LNCaP clone FGC (cell line): Measurements from ENCODE around the gene MOV10L1.

Source experiments
- DNase-seq: peaks from one replicate; pipeline ENCODE4 v3.0.0-alpha.2; 2011; ENCODE audit warnings: low read depth
- H3K4me3 ChIP-seq: 2 replicates; pipeline ENCODE4 v1.5.1; 2011; ENCODE audit warnings: mild to moderate bottlenecking, low read depth, low read length, control low read depth
- TF ChIP-seq, protein P1 (sequence below): IDR thresholded peaks from 2 replicates; pipeline ENCODE4 v1.5.1; 2012; ENCODE audit warnings: mild to moderate bottlenecking; ENCODE audit not compliant: control insufficient read depth, insufficient read depth; ENCODE audit errors: extremely low read depth

MOV10L1 gene

DNA sequence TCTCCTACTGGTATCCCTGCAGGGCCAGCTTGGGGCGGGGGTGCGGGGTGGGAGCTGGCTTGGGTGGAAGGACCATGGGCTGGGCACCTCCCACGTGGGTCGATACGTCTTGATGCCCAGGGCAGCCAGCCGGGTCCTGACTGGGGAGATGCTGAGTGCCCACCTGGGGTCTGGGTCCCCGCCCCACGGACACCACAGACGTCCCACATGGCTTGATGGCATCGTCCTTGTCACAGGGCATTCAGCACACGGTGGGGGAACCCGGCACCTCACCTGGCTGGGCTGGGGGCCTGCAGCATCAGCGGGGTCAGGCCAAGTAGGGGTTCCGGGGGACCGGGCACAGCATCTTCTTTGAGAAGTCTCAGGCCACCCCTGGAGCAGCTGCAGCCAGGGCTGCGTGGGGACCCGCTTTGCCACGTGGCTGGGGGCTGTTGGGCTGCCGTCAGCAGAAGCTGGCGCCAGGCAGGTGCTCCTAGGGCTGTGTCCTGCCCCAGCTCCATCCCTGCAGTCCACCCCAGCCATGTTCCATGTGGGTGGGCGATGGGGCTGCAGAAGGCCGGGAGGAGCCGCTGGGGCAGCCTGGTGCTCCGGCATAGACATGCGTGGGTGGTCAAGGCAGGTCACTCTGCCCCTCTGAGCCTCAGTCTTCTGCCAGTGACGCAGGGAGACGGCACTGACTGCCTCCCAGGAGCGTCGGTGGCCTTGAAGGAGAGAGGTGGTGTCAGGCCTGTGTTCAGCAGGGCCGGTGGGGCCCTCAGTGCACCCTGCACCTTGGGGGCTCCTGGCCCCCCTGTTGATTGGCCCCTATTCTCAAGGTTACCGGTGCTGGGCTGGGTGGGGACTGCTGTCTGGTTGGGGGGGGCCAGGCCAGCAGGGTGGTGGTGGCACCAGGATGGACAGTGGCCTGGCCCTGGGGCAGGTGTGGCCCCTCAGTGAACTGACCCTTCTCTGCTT lies 119.4 kb downstream of the MOV10L1 start:
- TF ChIP-seq, protein P1, sequence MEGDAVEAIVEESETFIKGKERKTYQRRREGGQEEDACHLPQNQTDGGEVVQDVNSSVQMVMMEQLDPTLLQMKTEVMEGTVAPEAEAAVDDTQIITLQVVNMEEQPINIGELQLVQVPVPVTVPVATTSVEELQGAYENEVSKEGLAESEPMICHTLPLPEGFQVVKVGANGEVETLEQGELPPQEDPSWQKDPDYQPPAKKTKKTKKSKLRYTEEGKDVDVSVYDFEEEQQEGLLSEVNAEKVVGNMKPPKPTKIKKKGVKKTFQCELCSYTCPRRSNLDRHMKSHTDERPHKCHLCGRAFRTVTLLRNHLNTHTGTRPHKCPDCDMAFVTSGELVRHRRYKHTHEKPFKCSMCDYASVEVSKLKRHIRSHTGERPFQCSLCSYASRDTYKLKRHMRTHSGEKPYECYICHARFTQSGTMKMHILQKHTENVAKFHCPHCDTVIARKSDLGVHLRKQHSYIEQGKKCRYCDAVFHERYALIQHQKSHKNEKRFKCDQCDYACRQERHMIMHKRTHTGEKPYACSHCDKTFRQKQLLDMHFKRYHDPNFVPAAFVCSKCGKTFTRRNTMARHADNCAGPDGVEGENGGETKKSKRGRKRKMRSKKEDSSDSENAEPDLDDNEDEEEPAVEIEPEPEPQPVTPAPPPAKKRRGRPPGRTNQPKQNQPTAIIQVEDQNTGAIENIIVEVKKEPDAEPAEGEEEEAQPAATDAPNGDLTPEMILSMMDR: no peak
- no peak overlapping the region for H3K4me3 ChIP-seq
- DNase-seq: no peak

DNA sequence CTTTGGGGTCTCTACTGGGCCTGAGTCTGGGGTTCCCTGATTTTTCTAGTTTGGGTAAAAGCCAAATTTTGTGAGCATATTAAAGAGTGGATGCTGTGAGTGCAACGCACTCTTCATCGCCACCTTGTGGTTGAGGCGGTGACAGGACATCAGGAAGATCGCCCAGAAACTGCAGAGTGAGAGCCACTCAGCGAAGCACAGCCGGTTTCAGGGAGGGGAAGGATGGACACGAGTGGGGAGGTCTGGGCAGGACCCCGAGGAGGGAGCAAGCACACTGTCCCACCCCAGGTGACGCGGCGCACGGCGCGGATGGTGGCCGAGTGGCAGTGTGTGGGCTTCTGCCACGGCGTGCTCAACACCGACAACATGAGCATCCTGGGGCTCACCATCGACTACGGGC lies 120.1 kb downstream of the MOV10L1 start:
- TF ChIP-seq, protein P1: peak; percentile 86
- no peak for DNase-seq
- H3K4me3 ChIP-seq: no peak overlapping the region

DNA sequence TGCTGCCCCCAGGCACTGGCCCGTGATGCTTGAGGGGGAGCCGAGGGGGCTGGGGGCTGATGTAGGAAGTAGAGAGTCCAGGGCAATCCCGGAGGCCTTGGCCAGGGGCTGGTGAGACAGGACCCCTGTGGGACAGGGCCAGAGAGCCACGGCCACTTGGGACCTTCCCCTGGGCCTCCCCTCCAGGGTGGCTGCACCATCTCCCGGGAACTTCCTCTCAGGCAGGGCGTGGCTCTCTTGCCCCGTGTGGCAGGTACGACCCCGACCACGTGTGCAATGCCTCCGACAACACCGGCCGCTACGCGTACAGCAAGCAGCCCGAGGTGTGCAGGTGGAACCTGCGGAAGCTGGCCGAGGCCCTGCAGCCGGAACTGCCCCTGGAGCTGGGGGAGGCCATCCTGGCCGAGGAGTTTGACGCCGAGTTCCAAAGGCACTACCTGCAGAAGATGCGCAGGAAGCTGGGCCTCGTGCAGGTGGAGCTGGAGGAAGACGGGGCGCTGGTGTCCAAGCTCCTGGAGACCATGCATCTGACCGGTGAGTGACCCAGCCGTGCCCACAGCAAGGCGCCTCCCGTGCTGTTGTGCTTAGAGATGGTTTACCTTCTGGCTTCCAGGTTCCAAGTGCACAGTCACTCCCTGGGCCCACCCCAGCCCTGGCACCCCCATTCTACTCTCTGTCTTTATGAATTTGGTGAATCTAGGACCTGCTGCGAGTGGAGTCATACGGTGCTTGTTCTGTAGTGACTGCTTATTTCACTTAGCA lies 120.8 kb downstream of the MOV10L1 start:
- no peak for DNase-seq
- H3K4me3 ChIP-seq: no peak overlapping the region
- TF ChIP-seq, protein P1: no peak

DNA sequence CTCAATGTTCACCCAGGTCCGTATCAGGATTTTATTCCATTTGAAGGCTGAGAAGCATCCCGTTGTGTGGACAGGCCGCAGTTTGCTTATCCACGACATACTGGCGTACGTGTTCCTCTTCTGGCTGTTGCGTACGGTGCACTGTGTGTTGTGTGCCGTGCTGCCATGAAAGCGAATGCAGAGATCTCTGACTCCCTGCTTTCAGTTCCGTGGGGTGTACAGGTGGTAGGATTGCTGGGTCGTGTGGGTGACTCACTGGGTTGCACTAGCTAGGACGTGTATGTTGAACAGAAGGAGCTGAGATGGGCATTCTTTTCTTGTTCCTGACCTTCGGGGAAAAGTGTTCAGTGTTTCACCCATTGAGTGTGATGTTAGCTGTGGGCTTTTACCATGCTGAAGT lies 121.3 kb downstream of the MOV10L1 start:
- no peak overlapping the region for H3K4me3 ChIP-seq
- DNase-seq: no peak
- TF ChIP-seq, protein P1: no peak
